Choroid plexus epithelial cell (primary cell): Measurements from ENCODE around the gene TMEM80.

Experiments
- DNase-seq: peaks from one replicate; pipeline ENCODE4 v3.0.0-alpha.2; 2010; ENCODE audit warnings: low read depth
- H3K4me3 ChIP-seq: 2 replicates; pipeline ENCODE4 v1.5.1; 2011; ENCODE audit warnings: low read depth, mild to moderate bottlenecking, control low read depth, low read length, moderate library complexity
- CTCF ChIP-seq: conservative IDR thresholded peaks from 2 replicates; pipeline ENCODE4 v1.5.1; 2011; ENCODE audit warnings: low read depth, mild to moderate bottlenecking, control low read depth, inconsistent platforms, low read length, moderate library complexity

Gene TMEM80

GRCh38 chr11:714436-714835 lies 18.8 kb downstream of the TMEM80 start:
- H3K4me3 ChIP-seq: no peak overlapping the region
- no peak for DNase-seq
- TF ChIP-seq CTCF: no peak

GRCh38 chr11:719214-720016 lies 23.8 kb downstream of the TMEM80 start:
- DNase-seq: no peak
- no peak for TF ChIP-seq CTCF
- no peak overlapping the region for H3K4me3 ChIP-seq

GRCh38 chr11:720017-720641 lies 24.5 kb downstream of the TMEM80 start:
- DNase-seq: no peak
- no peak for TF ChIP-seq CTCF
- no peak overlapping the region for H3K4me3 ChIP-seq

- no peak for DNase-seq
- H3K4me3 ChIP-seq: no peak overlapping the region
- TF ChIP-seq CTCF: no peak
These were observed 25.1 kb downstream of the TMEM80 start for GRCh38 chr11:720642-721246.

- DNase-seq: no peak
- TF ChIP-seq CTCF: no peak
- H3K4me3 ChIP-seq: no peak overlapping the region
These were observed 25.7 kb downstream of the TMEM80 start for GRCh38 chr11:721247-721740.

- no peak overlapping the region for H3K4me3 ChIP-seq
These were observed 26.2 kb downstream of the TMEM80 start for GRCh38 chr11:721741-722345.

More at GRCh38 chr11:721741-722345, 26.2 kb downstream of the TMEM80 start:
- DNase-seq: no peak
- TF ChIP-seq CTCF: no peak
